Neural progenitor cell (in vitro differentiated cells): ENCODE measurements around the gene MYH9. TPM values are rescaled to one million over a fixed set of nuclear protein-coding genes. Genes with fewer than 3 reads are reported as not detected.

ENCODE experiments used
- DNase-seq: peaks from one replicate; pipeline ENCODE4 v3.0.0-alpha.2; 2016; ENCODE audit warnings: low spot score
- H2AFZ ChIP-seq: fragments of 200-600 bp; sonication (generic); replicated peaks from 2 replicates; pipeline ENCODE4 v1.6.1; 2016; ENCODE audit warnings: antibody characterized with exemption
- H3F3A ChIP-seq: fragments of 200-600 bp; sonication (generic); 2 replicates; pipeline ENCODE4 v1.6.1; 2016; ENCODE audit warnings: antibody characterized with exemption, low read depth
- H3K27ac ChIP-seq: fragments of 200-600 bp; sonication (generic); 2 replicates; pipeline ENCODE4 v1.5.1; 2016; ENCODE audit warnings: mild to moderate bottlenecking
- H3K27me3 ChIP-seq: fragments of 200-600 bp; sonication (generic); 2 replicates; pipeline ENCODE4 v1.6.1; 2016; ENCODE audit warnings: mild to moderate bottlenecking, moderate library complexity
- H3K36me3 ChIP-seq: fragments of 200-600 bp; sonication (generic); 2 replicates; pipeline ENCODE4 v1.5.1; 2016
- H3K4me1 ChIP-seq: fragments of 200-600 bp; sonication (generic); 2 replicates; pipeline ENCODE4 v1.6.1; 2016; ENCODE audit warnings: mixed run types
- H3K4me2 ChIP-seq: fragments of 200-600 bp; sonication (generic); 2 replicates; pipeline ENCODE4 v1.6.1; 2016
- H3K4me3 ChIP-seq: fragments of 200-600 bp; sonication (generic); 2 replicates; pipeline ENCODE4 v1.5.1; 2016
- H3K79me2 ChIP-seq: fragments of 200-600 bp; sonication (generic); 2 replicates; pipeline ENCODE4 v1.6.1; 2016; ENCODE audit warnings: low read depth
- H3K9ac ChIP-seq: fragments of 200-600 bp; sonication (generic); 2 replicates; pipeline ENCODE4 v1.6.1; 2016
- H3K9me3 ChIP-seq: fragments of 200-600 bp; sonication (generic); 2 replicates; pipeline ENCODE4 v1.5.1; 2016; ENCODE audit warnings: low read depth
- H4K20me1 ChIP-seq: fragments of 200-600 bp; sonication (generic); 2 replicates; pipeline ENCODE4 v1.6.1; 2016; ENCODE audit warnings: low read depth
- H3K27ac Mint-ChIP-seq: 3 replicates; pipeline ENCODE4 v1.8.0; 2021; ENCODE audit warnings: mixed read lengths
- H3K27me3 Mint-ChIP-seq: 2 replicates; pipeline ENCODE4 v1.8.0; 2022; ENCODE audit warnings: low read depth, mild to moderate bottlenecking, inconsistent platforms, moderate library complexity, mixed read lengths; ENCODE audit not compliant: insufficient read depth
- H3K36me3 Mint-ChIP-seq: 3 replicates; pipeline ENCODE4 v1.8.0; 2021; ENCODE audit warnings: mixed read lengths
- H3K4me1 Mint-ChIP-seq: 3 replicates; pipeline ENCODE4 v1.8.0; 2021; ENCODE audit warnings: mixed read lengths
- H3K4me3 Mint-ChIP-seq: 3 replicates; pipeline ENCODE4 v1.8.0; 2021; ENCODE audit warnings: mild to moderate bottlenecking, moderate library complexity, mixed read lengths
- H3K9me3 Mint-ChIP-seq: 3 replicates; pipeline ENCODE4 v1.8.0; 2020; ENCODE audit warnings: mixed read lengths
- CTCF ChIP-seq: fragments of 200-600 bp; sonication (generic); IDR thresholded peaks from 2 replicates; pipeline ENCODE4 v1.5.1; 2017; ENCODE audit warnings: antibody characterized with exemption, mild to moderate bottlenecking
- EZH2 ChIP-seq: fragments of 200-600 bp; sonication (generic); IDR thresholded peaks from 2 replicates; pipeline ENCODE4 v1.6.1; 2017; ENCODE audit warnings: antibody characterized with exemption, mild to moderate bottlenecking, moderate library complexity
- EZH2phosphoT487 ChIP-seq: fragments of 200-600 bp; sonication (generic); IDR thresholded peaks from 2 replicates; pipeline ENCODE4 v1.6.1; 2017; ENCODE audit warnings: antibody characterized with exemption
- total RNA-seq: library from RNA; depleted of rRNA; stranded (reverse); fragments of >200 nt; gene quantifications from 2 replicates; pipeline ENCODE4 v1.2.3, GENCODE V29; 2015; ENCODE audit warnings: low replicate concordance

The MYH9 gene
- total RNA-seq, 1 donor from 2014 or later, result 77.2 TPM

- Mint-ChIP-seq H3K4me3 (no peak overlapping the region), H3K9me3 (no peaks in the 10 kb centered on the region), H3K4me1 (peaks cover 10% of the 10 kb centered on the region), H3K27me3 (peaks cover 2% of the 10 kb centered on the region), H3K27ac (no peak overlapping the region), H3K36me3 (peaks cover 32% of the 10 kb centered on the region)
- Histone ChIP-seq H2AFZ (no peak overlapping the region), H3K4me3 (no peak overlapping the region), H3K79me2 (no peaks in the 10 kb centered on the region), H3F3A (peaks cover 12% of the 10 kb centered on the region), H3K9ac (no peak overlapping the region), H4K20me1 (peaks cover 3% of the 10 kb centered on the region), H3K4me2 (no peak overlapping the region), H3K27me3 (no peaks in the 10 kb centered on the region), H3K36me3 (no peaks in the 10 kb centered on the region), H3K27ac (no peak overlapping the region), H3K4me1 (peaks cover 3% of the 10 kb centered on the region), H3K9me3 (no peaks in the 10 kb centered on the region)
- TF ChIP-seq EZH2phosphoT487 (no peak), EZH2 (no peak), CTCF (no peak)
- no peak for DNase-seq
These were observed 103.6 kb downstream of the MYH9 start for GRCh38 chr22:36284171-36284571.

DNA sequence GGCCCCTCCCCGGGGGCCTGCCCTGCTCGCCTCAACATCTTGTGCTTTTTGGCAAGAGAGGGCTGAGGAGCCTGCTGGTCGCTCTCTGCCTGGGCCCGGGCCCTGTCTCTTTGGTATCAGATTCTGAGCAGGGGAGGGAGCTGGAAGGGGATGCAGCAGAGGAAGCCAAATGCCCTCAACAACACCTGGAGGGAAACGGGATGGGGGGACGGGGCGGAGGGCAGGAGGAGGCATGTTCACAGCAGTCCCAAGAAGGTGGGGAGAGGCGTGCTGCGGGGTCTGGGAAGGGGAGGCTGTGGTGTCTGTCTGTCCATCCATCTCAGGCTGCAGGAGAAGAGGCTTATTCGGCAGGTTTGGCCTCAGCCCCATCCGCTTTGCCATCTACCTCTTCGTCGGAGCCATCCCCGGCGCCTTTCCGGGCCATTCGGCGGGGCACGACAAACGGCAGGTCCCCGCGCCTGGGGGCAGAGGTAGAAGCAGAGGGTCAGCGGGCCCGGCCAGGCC, 105.4 kb downstream of the MYH9 start:
- Histone ChIP-seq H3K9ac (no peak overlapping the region), H3K4me3 (no peak overlapping the region), H4K20me1 (peaks cover 3% of the 10 kb centered on the region), H3K4me1 (peaks cover 8% of the 10 kb centered on the region), H3K27me3 (no peaks in the 10 kb centered on the region), H3K27ac (no peak overlapping the region), H3K36me3 (no peaks in the 10 kb centered on the region), H3K79me2 (no peaks in the 10 kb centered on the region), H3K4me2 (no peak overlapping the region), H3F3A (peaks cover 24% of the 10 kb centered on the region), H3K9me3 (no peaks in the 10 kb centered on the region), H2AFZ (no peak overlapping the region)
- Mint-ChIP-seq H3K36me3 (peaks cover 26% of the 10 kb centered on the region), H3K9me3 (no peaks in the 10 kb centered on the region), H3K27ac (no peak overlapping the region), H3K4me3 (no peak overlapping the region), H3K4me1 (peaks cover 12% of the 10 kb centered on the region), H3K27me3 (no peaks in the 10 kb centered on the region)
- TF ChIP-seq CTCF, result no peak
- no peak for TF ChIP-seq EZH2phosphoT487
- no peak for TF ChIP-seq EZH2
- no peak for DNase-seq

- no peak overlapping the region for H3K27ac ChIP-seq
- H2AFZ ChIP-seq, result no peak overlapping the region
- Mint-ChIP-seq H3K4me1 (peaks cover 10% of the 10 kb centered on the region), H3K4me3 (no peak overlapping the region), H3K27ac (no peak overlapping the region), H3K27me3 (no peaks in the 10 kb centered on the region), H3K9me3 (no peaks in the 10 kb centered on the region), H3K36me3 (peaks cover 23% of the 10 kb centered on the region)
- no peaks in the 10 kb centered on the region for H3K9me3 ChIP-seq
- H4K20me1 ChIP-seq, result peaks cover under 1% of the 10 kb centered on the region
- H3K9ac ChIP-seq, result no peak overlapping the region
- no peak overlapping the region for H3K4me2 ChIP-seq
- H3F3A ChIP-seq, result peaks cover 21% of the 10 kb centered on the region
- peaks cover 9% of the 10 kb centered on the region for H3K4me1 ChIP-seq
- DNase-seq, result no peak
- H3K36me3 ChIP-seq, result no peaks in the 10 kb centered on the region
- H3K27me3 ChIP-seq, result no peaks in the 10 kb centered on the region
- H3K4me3 ChIP-seq, result no peak overlapping the region
- H3K79me2 ChIP-seq, result no peaks in the 10 kb centered on the region
- no peak for TF ChIP-seq EZH2phosphoT487
- no peak for TF ChIP-seq CTCF
- TF ChIP-seq EZH2, result no peak
These were observed 105.9 kb downstream of the MYH9 start for GRCh38 chr22:36281781-36282327.
